Measurements from ENCODE around the gene FDPS.
"Not testable (repeated sequence)": the region's sequence is repeated elsewhere in the genome, so short reads cannot be mapped to it uniquely, and the experiment has no call there.

Gene FDPS

GRCh38 chr1:155286544-155286943 is 22.1 kb upstream of the FDPS start:
- no peak for DNase-seq

- DNase-seq: no peak
Observed at GRCh38 chr1:155287987-155288543, 20.6 kb upstream of the FDPS start.

GRCh38 chr1:155291006-155291405 is 17.7 kb upstream of the FDPS start:
- DNase-seq: not testable (repeated sequence)

- DNase-seq: no peak
Observed at GRCh38 chr1:155293086-155293749, 15.4 kb upstream of the FDPS start.

- no peak for DNase-seq
Observed at GRCh38 chr1:155294520-155295182, 14.0 kb upstream of the FDPS start.

- DNase-seq: no peak
Observed at GRCh38 chr1:155295183-155295941, 13.3 kb upstream of the FDPS start.

- DNase-seq: no peak
Observed at GRCh38 chr1:155295942-155296267, 12.8 kb upstream of the FDPS start.

- no peak for DNase-seq
Observed at GRCh38 chr1:155296661-155297060, 12.0 kb upstream of the FDPS start.

- DNase-seq: no peak
Observed at GRCh38 chr1:155297384-155297783, 11.3 kb upstream of the FDPS start.

- DNase-seq: no peak
Observed at GRCh38 chr1:155300024-155300423, 8.6 kb upstream of the FDPS start.

GRCh38 chr1:155300553-155301329 is 7.9 kb upstream of the FDPS start:
- DNase-seq: no peak

GRCh38 chr1:155301342-155301841 is 7.3 kb upstream of the FDPS start, which contains the start of gene PKLR:
PKLR (minus strand) TSS chr1:155301438; CDS start chr1:155301395, 43 bp downstream.
- DNase-seq: no peak

- DNase-seq: no peak
Observed at GRCh38 chr1:155304558-155305063, 4.1 kb upstream of the FDPS start.

- DNase-seq: no peak
Observed at GRCh38 chr1:155305881-155306391, 2.7 kb upstream of the FDPS start.

- no peak for DNase-seq
Observed at GRCh38 chr1:155307247-155307740, 1.4 kb upstream of the FDPS start.

GRCh38 chr1:155309423-155310021 is 856 bp downstream of the FDPS start:
- DNase-seq: no peak

GRCh38 chr1:155313261-155313660 is 4.6 kb downstream of the FDPS start:
- no peak for DNase-seq

GRCh38 chr1:155316922-155317321 is 8.3 kb downstream of the FDPS start:
- DNase-seq: no peak

- DNase-seq: no peak
Observed at GRCh38 chr1:155318082-155318481, 9.4 kb downstream of the FDPS start.

- DNase-seq: no peak
Observed at GRCh38 chr1:155319536-155319935, 10.9 kb downstream of the FDPS start.

- DNase-seq: no peak
Observed at GRCh38 chr1:155320252-155320651, 11.6 kb downstream of the FDPS start.

All from 8988T (cell line).